Measurements from ENCODE around the gene CDHR5. TPM values are rescaled to one million over a fixed set of nuclear protein-coding genes. Genes with fewer than 3 reads are reported as not detected.

Gene CDHR5
- total RNA-seq, 1 donor from 2014 or later: 7.1 TPM

- DNase-seq (ENCODE audit: extremely low spot score, unreplicated experiment): peak; percentile 96
- Mint-ChIP-seq H3K36me3 (no peaks in the 10 kb centered on the region), H3K27me3 (no peaks in the 10 kb centered on the region), H3K4me1 (ENCODE audit: unreplicated experiment) (no peaks in the 10 kb centered on the region), H3K9me3 (no peaks in the 10 kb centered on the region), H3K27ac (peak overlapping the region; percentile 67), H3K4me3 (peak overlapping the region; percentile 78)
- TF ChIP-seq CTCF (conservative IDR thresholded peaks at IDR 0.05): no peak
Observed at GRCh38 chr11:568306-569157, 56.2 kb downstream of the CDHR5 start.

- no peak for TF ChIP-seq CTCF (conservative IDR thresholded peaks at IDR 0.05)
- Mint-ChIP-seq H3K4me1 (ENCODE audit: unreplicated experiment) (no peaks in the 10 kb centered on the region), H3K36me3 (no peaks in the 10 kb centered on the region), H3K27ac (peak overlapping the region; percentile 93), H3K27me3 (no peaks in the 10 kb centered on the region), H3K4me3 (peak overlapping the region; percentile 89), H3K9me3 (no peaks in the 10 kb centered on the region)
- no peak for DNase-seq (ENCODE audit: extremely low spot score, unreplicated experiment)
Observed at GRCh38 chr11:567629-568292, 57.0 kb downstream of the CDHR5 start.

GRCh38 chr11:567011-567628 is 57.6 kb downstream of the CDHR5 start:
- Mint-ChIP-seq H3K4me3 (peak overlapping the region; percentile 89), H3K36me3 (no peaks in the 10 kb centered on the region), H3K27me3 (no peaks in the 10 kb centered on the region), H3K9me3 (no peaks in the 10 kb centered on the region), H3K27ac (peak overlapping the region; percentile 93), H3K4me1 (ENCODE audit: unreplicated experiment) (no peaks in the 10 kb centered on the region)
- DNase-seq (ENCODE audit: extremely low spot score, unreplicated experiment): no peak
- no peak for TF ChIP-seq CTCF (conservative IDR thresholded peaks at IDR 0.05)

Small RNA genes within 50 kb of the gene (microRNA-seq; reads per million reads assigned to microRNA genes)
- gene MIR210: 496 reads per million, percentile 77 among the genes with 10 or more reads in this experiment

Other genes starting within 250 kb of the CDHR5 start
- gene PKP3, start 230.7 kb downstream of the CDHR5 start, total RNA-seq (ENCODE audit: low replicate concordance): 51.6 and 156 TPM in 2 replicates
- gene SIGIRR, start 210.0 kb downstream of the CDHR5 start, total RNA-seq (ENCODE audit: low replicate concordance): 36.2 and 44.0 TPM in 2 replicates
- gene ANO9, start 182.9 kb downstream of the CDHR5 start, total RNA-seq (ENCODE audit: low replicate concordance): 25.3 and 66.6 TPM in 2 replicates
- 33.6 and 46.9 TPM in 2 replicates for gene PTDSS2, start 174.7 kb downstream of the CDHR5 start, total RNA-seq (ENCODE audit: low replicate concordance)
- 84.5 and 128 TPM in 2 replicates for gene RNH1, start 117.7 kb downstream of the CDHR5 start, total RNA-seq (ENCODE audit: low replicate concordance)
- gene HRAS, start 89.4 kb downstream of the CDHR5 start, total RNA-seq (ENCODE audit: low replicate concordance): 54.6 and 63.1 TPM in 2 replicates
- gene LRRC56, start 87.4 kb downstream of the CDHR5 start, total RNA-seq (ENCODE audit: low replicate concordance): 1.7 and 1.8 TPM in 2 replicates
- 6.7 and 7.2 TPM in 2 replicates for gene LMNTD2, start 64.2 kb downstream of the CDHR5 start, total RNA-seq (ENCODE audit: low replicate concordance)
- gene RASSF7, start 64.0 kb downstream of the CDHR5 start, total RNA-seq (ENCODE audit: low replicate concordance): 35.7 and 75.8 TPM in 2 replicates
- gene PHRF1, start 48.5 kb downstream of the CDHR5 start, total RNA-seq (ENCODE audit: low replicate concordance): 38.7 and 40.8 TPM in 2 replicates
- 16.4 and 20.5 TPM in 2 replicates for gene IRF7, start 9.0 kb downstream of the CDHR5 start, total RNA-seq (ENCODE audit: low replicate concordance)
- 3.1 and 15.3 TPM in 2 replicates for gene SCT, start 2.2 kb upstream of the CDHR5 start, total RNA-seq (ENCODE audit: low replicate concordance)
- gene DRD4, start 12.3 kb upstream of the CDHR5 start, total RNA-seq (ENCODE audit: low replicate concordance): 0.59 and 1.2 TPM in 2 replicates
- 41.0 and 48.1 TPM in 2 replicates for gene DEAF1, start 70.3 kb upstream of the CDHR5 start, total RNA-seq (ENCODE audit: low replicate concordance)
- gene TMEM80, start 70.9 kb upstream of the CDHR5 start, total RNA-seq (ENCODE audit: low replicate concordance): 23.2 and 37.4 TPM in 2 replicates
- 218 and 497 TPM in 2 replicates for gene EPS8L2, start 81.3 kb upstream of the CDHR5 start, total RNA-seq (ENCODE audit: low replicate concordance)
- 189 and 288 TPM in 2 replicates for gene TALDO1, start 122.5 kb upstream of the CDHR5 start, total RNA-seq (ENCODE audit: low replicate concordance)
- gene GATD1, start 152.5 kb upstream of the CDHR5 start, total RNA-seq (ENCODE audit: low replicate concordance): 80.1 and 80.9 TPM in 2 replicates
- gene CEND1, start 165.1 kb upstream of the CDHR5 start, total RNA-seq (ENCODE audit: low replicate concordance): 0.17 and 0.89 TPM in 2 replicates
- 31.6 and 35.6 TPM in 2 replicates for gene SLC25A22, start 173.3 kb upstream of the CDHR5 start, total RNA-seq (ENCODE audit: low replicate concordance)
- gene PIDD1, start 180.3 kb upstream of the CDHR5 start, total RNA-seq (ENCODE audit: low replicate concordance): 32.7 and 44.5 TPM in 2 replicates
- 1,985 and 2,207 TPM in 2 replicates for gene RPLP2, start 185.0 kb upstream of the CDHR5 start, total RNA-seq (ENCODE audit: low replicate concordance)
- gene PNPLA2, start 194.0 kb upstream of the CDHR5 start, total RNA-seq (ENCODE audit: low replicate concordance): 47.8 and 55.6 TPM in 2 replicates
- gene CRACR2B, start 203.0 kb upstream of the CDHR5 start, total RNA-seq (ENCODE audit: low replicate concordance): 10.3 and 19.3 TPM in 2 replicates
- gene CD151, start 208.0 kb upstream of the CDHR5 start, total RNA-seq (ENCODE audit: low replicate concordance): 126 and 128 TPM in 2 replicates
- 106 and 134 TPM in 2 replicates for gene POLR2L, start 217.6 kb upstream of the CDHR5 start, total RNA-seq (ENCODE audit: low replicate concordance)
- gene TSPAN4, start 217.9 kb upstream of the CDHR5 start, total RNA-seq (ENCODE audit: low replicate concordance): 12.8 and 43.2 TPM in 2 replicates

All from type B pancreatic cell (in vitro differentiated cells).